ENCODE data around the gene RAB35. TPM values are rescaled to one million over a fixed set of nuclear protein-coding genes. Genes with fewer than 3 reads are reported as not detected.

Gene RAB35
- total RNA-seq, 1 experiment from 2014 or later: 52.7 TPM

DNA sequence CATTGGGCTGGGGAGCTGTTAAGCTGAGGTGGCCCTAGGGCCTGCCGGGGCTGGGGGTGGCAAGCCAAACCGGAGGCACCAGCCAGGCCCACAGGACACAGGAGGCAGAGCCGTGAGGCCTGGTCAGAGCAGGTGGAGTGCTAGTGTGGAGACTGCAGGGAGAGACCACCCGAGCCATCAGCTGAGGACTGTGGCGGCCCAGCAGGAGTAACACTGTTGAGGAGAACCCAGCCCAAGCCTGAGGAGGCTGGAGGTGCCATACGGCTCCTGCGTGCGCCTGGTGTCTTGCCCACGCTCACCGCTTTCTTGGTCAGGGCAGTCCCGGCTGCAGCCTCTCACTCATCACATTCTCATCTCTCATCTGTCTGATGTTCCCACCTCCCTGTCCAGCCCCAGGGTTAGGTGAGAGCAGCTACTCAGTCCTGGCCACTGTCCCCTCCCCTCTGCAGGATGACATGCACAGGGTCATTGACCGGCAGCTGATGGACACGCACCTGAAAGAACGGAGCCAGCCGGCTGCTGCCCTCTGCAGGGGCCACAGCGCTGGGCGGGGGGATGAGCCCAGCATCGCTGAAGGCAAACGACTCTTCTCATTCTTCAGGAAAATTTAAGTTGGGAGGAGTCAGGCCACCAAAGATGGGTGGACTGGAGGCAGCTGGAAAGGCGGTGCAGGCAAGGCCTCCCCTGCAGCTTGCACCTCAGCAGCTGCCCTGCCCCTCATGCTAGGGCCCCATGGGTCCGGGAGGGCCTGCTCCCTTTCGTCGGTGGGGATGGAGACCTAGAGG is 23.8 kb downstream of the RAB35 start:
- no peak for DNase-seq (ENCODE audit: low spot score)
- in situ Hi-C loops (cut with HindIII; ENCODE audit: low sequenced_read_pairs): no loop called here

DNA sequence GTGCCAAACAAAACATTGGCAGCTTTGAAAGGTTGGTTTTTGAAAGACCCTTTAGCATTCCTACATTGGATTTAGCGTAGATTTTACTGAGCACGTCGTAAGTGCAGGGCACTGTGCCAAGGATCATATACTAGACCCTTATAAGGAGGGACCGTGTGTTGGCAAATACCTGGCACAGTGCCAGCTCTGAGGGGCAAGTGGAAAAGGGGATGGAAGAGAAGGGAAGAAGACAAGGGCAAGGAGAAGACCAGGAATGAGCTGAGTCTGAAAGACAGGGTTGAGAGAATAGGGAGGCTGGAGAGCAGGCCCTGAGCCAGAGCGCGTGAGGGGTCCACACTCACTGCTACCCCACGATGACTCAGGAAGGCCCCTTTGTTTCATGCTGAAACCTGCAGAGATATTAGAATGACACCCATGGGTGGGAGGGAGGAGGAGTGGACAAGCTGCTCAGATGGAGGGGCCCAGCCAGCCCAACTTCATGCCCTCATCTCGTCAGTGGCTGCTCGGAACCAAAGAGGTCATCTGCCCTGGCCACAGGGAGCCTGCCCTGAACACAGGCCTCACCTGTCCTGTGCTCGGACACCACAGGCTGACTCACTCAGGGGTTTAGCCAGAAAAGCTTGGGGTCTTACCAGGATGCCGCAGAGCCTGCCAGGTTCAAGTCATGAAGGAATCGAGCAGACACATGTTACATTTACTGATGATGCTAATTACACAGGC is 25.0 kb downstream of the RAB35 start:
- no peak for DNase-seq (ENCODE audit: low spot score)
- in situ Hi-C loops (cut with HindIII; ENCODE audit: low sequenced_read_pairs): no loop called here

DNA sequence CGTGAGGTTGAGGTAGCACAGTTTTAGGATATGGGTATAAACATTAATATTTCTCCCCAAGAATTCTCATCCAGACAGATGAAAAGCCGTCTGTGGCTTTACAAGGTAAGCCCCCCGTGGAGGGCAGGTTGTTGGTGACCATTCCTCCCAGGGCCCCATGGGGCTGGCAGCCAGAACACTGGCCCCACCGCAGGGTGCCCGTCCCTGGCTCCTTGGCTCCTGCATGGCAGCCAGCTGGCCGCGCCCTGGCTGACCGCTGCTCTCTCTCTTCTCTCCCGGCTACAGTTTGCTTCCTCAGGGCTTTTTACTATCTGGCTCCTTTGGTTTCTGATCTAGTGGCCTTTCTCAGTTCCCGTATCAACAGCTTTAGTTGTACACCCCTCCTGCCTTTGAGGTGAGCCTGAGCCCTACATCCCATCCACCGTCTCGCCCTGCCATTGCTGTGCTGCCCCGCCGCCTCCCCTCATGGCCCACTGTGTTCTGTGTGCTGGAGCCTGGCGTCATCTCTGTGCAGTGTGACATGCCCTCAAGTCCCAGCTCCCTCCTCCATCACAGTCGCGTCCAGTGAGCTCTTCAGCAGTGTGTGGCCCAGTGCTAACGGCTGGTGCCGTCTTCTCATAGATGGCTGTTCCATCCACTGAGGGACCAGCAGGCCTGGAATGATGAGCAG is 25.8 kb downstream of the RAB35 start:
- in situ Hi-C loops (cut with HindIII; ENCODE audit: low sequenced_read_pairs): no loop called here

DNA sequence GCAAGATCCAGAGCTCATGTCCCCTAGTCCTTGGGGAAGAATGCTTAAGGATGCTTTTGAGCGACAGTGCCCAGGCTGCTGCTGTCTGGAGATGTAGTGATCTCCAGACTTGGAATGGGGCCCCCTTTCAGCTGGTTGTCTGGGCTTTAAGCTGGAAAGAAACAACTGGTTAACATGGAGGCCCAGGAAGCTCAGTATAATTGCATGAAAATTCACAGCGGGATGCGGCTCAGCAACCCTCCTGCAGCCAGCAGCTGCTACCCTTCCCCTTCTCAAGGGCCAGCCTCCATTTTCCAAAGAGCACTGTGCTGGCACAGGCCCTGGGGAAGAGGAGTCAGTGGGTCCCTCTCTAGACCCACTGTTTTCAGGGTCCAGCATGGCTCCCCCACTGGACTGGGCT is 26.3 kb downstream of the RAB35 start:
- in situ Hi-C loops (cut with HindIII; ENCODE audit: low sequenced_read_pairs): no loop called here
- DNase-seq (ENCODE audit: low spot score): no peak

More for the DNA sequence above, 25.8 kb downstream of the RAB35 start:
- peak; percentile 21 for DNase-seq (ENCODE audit: low spot score)

DNA sequence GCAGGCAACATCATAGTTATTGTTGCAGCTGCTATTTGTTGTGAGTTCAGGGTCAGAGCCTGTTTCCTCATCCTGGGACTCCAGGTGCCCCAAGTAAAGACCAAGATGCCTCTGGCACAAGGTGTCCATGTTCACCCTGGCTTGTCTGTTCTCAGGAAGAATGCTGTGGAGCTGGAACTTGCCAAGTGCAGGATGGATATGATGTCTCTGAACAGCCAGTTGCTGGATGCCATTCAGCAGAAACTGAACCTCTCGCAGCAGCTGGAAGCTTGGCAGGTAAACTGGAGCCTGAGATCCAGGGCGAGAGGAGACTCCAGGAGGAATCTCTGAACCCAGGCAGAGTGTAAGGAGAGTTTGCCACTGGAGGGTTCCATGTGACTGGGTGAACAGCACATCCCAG is 26.8 kb downstream of the RAB35 start:
- in situ Hi-C loops (cut with HindIII; ENCODE audit: low sequenced_read_pairs): no loop called here

DNA sequence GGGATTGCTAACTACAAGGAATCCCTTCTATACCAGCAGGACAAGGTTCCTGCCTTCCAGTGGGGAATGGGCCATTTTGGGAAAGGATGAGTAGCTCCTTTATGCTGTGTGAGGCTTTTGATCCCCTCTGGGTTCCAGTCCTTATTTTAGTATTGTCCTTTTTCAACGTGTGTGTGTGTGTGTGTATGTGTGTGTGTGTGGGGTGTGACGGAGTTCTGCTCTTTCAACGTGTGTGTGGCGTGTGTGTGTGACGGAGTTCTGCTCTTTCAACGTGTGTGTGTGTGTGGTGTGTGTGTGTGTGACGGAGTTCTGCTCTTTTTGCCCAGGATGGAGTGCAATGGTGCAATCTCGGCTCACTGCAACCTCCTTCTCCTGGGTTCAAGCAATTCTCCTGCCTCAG is 27.4 kb downstream of the RAB35 start:
- DNase-seq (ENCODE audit: low spot score): no peak
- in situ Hi-C loops (cut with HindIII; ENCODE audit: low sequenced_read_pairs): no loop called here

More for the DNA sequence above, 26.8 kb downstream of the RAB35 start:
- no peak for DNase-seq (ENCODE audit: low spot score)

DNA sequence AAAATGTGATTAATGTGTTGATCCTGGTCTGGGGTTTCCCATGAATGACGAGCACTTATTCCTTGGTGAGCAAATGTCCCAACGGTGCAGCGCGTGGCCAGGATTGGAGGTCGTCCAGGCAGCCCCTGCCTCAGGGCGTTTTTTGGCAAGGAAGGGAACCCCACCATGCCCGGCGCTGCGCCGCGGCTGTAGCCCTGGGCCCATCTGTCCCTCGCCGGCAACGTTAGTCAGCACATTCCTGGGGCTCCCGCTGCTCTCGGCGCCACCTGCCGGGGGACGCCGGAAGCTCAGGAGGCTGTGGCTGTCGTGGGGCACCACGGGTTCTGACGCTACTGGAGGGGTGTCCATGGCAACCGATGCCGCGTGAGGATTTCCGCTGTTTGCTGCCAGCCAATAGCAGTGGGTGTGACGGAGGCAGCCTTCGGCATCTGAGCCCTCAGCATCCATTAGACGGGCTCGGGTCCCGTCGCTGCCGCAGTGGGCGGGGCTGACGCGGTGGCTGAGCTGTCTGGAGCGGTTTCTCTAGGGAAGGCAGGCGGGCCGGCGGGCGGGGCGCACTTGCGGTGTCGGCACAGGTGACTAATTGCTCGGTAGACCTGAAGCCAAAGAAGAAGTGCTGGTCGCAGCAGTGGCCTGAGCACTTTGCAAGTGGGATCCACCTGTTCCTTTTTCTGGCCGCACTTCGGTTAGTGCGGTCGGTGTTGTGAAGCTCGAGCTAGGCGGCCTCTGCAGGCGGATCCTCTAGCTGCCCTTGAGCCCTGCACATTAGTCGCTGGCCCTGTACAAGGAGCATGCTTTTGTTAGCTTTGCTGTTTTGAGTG is 29.5 kb downstream of the RAB35 start:
- DNase-seq (ENCODE audit: low spot score): peak; percentile 99
- in situ Hi-C loops (cut with HindIII; ENCODE audit: low sequenced_read_pairs): no loop called here

DNA sequence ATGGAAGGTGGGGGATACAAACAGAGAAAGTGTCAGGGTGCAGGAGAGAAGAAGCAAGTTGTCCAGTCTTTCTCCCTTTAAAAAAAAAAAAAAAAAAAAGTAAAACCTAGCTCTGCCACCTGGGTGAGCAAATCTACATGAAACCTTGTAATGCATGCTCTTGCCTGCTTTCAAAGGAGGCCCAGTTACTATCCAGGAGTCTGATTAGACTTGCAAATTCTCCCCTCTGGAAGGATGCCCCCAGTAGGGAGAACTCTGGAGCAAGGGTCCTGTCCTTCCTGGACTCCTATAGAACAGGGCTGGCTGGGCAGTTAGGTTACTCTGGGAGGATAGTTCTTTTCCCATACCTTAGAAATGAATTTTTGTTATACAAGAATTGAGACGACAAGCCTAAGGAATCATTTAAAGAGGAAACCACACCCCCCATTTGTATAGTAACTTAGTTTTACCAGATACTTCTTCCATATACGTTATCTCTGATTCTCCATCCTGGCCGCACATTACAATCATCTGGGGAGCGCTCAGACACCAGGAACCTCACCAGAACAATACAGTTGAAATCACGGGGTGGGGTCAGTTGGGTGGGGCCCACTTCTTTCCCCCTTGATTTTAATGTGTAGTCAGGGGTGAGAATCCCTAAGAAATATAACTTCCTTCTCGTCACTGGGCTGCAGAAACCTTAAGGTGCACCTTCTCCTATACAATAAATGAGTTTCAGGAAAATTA is 30.5 kb downstream of the RAB35 start:
- no peak for DNase-seq (ENCODE audit: low spot score)
- in situ Hi-C loops (cut with HindIII; ENCODE audit: low sequenced_read_pairs): no loop called here

DNA sequence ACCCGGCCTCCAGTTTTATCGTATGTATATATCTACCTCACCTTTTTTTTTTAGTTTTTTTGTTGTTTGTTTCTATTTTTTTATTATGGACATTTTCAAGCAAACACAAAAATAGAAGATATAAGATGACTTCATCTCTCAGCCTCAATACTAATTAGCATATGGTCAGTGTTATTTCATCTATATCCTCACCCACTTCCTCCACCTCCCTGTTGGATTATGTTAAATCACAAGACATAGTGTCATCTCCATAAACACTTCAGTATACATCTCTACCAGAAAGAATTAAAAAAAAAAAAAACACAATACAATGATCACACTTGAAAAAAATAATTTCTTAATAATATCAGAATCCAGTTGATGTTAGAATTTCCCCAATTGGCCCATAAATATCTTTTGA is 34.9 kb downstream of the RAB35 start:
- in situ Hi-C loops (cut with HindIII; ENCODE audit: low sequenced_read_pairs): no loop called here
- no peak for DNase-seq (ENCODE audit: low spot score)

DNA sequence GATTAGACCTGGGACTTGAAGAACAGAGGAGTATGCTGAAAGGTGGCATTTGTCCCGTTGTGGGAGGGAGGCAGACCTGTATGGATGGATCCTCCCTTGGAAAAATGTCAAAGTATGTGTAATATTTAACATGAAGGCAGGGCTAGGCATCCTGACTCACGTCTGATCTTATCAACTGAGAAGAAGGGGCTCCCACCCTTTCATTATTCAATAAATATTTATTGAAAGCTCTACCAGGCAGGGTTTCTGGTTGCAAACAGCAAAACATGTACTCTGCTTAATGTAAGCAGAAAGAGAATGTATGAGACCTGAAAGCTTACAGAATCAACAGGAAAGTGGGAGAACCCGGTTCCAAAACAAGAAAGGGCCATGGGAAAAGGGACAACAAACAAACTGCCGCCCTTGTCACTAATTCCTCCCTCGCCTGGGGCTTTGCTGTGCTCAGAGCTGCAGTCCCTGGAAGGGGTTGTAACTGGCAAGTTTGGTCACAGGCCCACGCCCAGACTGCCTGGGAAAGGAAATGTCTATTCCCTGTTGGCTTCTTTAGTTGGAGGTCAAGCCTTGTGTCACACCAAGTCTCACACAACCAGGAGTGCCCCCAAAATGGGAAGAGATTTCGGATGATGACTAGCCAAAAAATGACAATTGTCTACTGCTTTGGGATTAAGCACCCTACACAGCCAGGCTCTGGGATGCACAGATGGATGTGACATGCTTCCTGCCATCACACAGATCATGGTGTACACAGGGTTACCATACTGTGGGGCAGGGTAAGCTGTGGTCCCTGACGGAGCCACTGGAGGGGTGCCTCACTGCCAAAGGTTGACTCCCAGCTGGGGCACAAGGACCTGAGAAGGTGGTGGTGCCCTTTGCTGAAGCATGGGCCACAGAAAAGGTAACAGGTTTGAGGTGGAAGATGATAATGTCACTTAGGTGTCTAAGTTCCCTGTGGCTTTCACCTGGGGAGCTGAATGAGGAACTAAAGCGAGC is 36.8 kb downstream of the RAB35 start:
- in situ Hi-C loops (cut with HindIII; ENCODE audit: low sequenced_read_pairs): no loop called here

DNA sequence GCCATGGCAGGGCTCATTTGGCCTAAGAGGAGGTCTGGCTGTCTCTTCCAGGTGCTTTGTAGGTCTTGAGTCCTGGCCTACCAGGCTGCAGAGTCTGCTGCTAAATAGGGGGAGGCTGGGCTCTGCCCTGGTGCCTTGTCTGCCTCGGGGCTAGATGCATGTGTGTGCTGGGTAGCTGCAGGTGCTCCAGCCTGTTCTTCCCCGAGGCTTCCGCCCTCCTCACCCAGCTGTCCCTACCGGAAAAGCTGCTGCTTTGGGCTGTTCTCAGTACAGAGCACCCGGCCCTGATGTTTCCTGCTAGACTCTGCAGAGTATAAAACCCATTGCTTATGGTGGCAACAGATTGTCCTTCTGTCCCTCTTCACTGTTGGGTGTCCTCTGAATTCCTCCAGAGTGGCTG is 37.7 kb downstream of the RAB35 start:
- in situ Hi-C loops (cut with HindIII; ENCODE audit: low sequenced_read_pairs): no loop called here
- DNase-seq (ENCODE audit: low spot score): no peak

More for the DNA sequence above, 36.8 kb downstream of the RAB35 start:
- no peak for DNase-seq (ENCODE audit: low spot score)

DNA sequence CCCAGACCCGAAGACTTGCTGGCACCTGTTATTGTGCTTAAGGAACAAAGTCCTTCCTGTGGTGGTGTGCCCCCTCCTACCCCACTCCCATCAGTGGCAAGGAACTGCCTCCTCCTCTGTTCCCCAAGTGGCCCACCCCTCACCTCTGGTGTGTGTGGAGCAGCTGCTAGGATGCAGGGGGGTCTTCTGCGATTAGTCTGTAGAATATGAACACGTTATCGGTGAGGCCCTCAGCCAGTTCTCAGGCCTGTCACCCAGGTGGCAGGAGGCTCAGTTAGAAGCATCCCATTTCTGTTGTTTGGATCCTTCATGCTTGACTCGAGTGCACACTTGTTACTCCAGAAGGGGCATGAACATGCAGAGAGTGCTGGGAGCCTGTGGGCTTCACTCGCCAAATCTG is 39.3 kb downstream of the RAB35 start:
- in situ Hi-C loops (cut with HindIII; ENCODE audit: low sequenced_read_pairs): no loop called here
- no peak for DNase-seq (ENCODE audit: low spot score)

DNA sequence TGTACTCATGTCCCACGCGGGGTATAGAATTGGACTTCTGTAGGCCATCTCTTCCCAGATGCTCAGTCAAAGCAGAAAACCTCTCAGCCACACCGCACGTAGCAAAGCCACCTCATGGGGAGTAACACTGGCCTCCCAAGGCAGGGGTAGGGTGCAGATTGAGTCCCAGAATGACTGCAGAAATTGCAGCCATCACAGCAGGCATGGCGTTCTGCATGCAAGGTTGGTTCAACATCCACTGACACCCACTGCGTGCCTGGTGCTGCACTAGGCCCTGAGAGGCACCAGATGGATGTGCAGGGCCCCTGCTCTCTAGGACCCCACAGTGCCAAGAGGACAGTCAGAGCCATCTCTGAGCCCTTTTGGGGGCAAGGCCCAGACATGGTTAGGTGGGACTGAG is 39.9 kb downstream of the RAB35 start:
- in situ Hi-C loops (cut with HindIII; ENCODE audit: low sequenced_read_pairs): no loop called here
- no peak for DNase-seq (ENCODE audit: low spot score)

DNA sequence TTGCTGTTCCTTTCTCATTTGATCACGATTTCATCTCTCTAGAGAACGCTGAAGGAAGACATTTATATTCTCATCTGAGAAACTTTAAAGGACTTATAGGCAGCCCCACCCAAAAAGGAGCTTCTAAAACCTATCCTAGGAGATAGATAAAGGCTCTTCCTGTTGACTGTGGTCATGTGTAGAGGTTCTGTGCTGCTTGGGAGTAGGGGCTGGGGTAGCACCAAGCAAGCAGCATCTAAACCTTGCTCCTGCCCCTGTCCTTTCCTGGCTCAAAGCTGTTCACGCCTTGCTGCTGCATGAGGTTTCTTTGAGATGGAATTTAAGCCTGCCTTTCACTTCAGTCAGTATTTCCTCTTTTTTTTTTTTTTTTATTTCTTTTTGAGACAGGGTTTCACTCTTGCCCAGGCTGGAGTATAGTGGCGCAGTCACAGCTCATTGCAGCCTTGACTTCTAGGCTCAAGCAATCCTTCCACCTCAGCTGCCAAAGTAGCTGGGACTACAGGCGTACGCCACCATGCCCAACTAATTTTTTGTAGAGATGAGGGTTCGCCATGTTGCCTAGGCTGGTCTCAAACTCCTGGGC is 41.4 kb downstream of the RAB35 start:
- in situ Hi-C loops (cut with HindIII; ENCODE audit: low sequenced_read_pairs): no loop called here
- no peak for DNase-seq (ENCODE audit: low spot score)

DNA sequence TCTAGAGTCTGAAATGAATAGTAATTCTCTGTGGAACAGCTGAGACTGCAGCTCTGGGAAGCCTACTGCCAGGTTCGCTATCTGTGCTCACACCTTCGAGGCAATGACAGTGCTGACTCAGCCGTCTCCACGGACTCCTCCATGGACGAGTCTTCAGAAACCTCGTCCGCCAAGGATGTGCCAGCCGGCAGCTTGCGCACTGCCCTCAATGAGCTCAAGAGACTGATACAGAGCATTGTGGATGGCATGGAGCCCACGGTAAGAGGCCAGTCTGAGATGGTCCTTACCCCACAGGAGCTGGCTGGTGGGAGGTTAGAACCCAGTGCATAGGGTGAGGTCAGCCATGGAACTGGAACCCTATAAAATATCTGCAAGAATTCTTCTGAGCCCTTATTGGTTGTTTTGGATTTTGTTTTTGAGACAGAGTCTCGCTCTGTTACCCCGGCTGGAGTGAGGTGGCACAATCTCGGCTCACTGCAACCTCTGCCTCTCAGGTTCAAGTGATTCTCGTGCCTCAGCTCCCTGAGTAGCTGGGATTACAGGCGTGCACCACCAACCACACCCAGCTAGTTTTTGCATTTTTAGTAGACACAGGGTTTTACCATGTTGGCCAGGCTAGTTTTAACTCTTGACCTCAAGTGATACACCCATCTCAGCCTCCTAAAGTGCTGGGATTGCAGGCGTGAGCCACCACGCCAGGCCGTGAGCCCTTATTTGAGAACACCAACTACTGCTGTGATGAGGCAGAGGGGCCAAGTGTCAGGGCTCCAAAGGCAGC is 43.9 kb downstream of the RAB35 start:
- in situ Hi-C loops (cut with HindIII; ENCODE audit: low sequenced_read_pairs): no loop called here
- DNase-seq (ENCODE audit: low spot score): no peak

DNA sequence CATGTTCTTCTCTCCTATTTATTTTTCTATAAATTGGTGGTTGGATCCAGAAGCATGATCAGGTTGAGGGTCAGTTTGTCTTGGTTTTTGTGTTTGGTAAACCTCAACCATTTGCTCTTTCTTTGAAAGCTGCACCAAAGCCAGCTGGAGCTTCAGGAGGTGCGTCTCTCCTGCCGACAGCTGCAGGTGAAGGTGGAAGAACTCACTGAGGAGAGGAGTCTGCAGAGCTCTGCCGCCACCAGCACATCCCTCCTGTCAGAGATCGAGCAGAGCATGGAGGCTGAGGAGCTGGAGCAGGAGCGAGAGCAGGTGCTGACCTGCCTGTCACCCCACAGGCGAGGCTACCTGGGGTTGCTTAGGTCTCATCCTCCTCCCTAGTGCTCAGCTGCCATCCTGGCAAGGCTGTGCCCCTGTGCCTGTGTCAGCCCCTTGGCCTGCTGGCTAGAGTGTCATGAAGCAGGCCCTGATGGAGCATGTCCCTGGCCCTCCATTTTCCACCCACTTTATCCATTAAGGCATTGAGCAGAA is 45.0 kb downstream of the RAB35 start:
- no peak for DNase-seq (ENCODE audit: low spot score)
- in situ Hi-C loops (cut with HindIII; ENCODE audit: low sequenced_read_pairs): no loop called here

Data from G401 (cell line).